ENCODE data around the gene HEYL. TPM values are rescaled to one million over a fixed set of nuclear protein-coding genes. Genes with fewer than 3 reads are reported as not detected.

Gene HEYL
- total RNA-seq, 4 donors from 2014 or later, result 0.78 to 3.3 (median 2.4) TPM

DNA sequence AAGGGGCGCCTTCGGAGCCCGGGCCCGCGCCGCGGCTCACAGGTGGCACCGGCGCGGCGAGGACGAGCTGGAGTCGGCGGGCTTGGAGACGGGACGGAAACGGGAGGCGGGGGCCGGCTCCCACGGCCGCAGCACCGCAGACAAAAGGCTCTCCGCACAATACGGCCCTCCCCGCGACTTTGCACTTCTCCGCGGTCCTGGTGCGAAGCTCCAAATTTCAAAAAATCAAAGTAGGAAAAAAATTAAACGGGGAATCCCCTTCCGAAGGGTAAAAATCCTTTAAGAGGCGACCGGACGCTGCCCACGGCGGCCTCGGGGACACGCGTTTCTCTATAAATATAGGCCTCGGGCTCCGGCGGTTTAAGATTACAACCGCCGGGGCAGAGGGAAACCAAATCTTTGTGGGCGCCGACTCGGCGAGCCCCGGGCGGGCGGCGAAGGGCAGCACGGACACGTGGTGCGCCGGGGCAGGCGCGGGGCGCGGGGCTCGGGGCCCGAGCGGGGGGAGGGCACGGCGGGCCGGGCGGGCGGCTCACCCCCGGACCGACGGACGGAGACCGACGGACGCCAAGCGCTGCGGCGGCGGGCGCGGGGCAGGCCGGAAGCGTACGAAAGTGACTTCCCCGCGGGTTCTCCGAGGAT is 63.3 kb downstream of the HEYL start:
- peaks cover 33% of the 10 kb centered on the region in 2 donors for H3K4me1 ChIP-seq
- peak overlapping the region; percentile 70 to 96 (median 78) for H3K4me3 ChIP-seq
- peak overlapping the region; percentile 93 to 99 (median 96) for H3K27ac ChIP-seq
- peak; percentile 53 to 60 for ATAC-seq
- TF ChIP-seq, protein P1, sequence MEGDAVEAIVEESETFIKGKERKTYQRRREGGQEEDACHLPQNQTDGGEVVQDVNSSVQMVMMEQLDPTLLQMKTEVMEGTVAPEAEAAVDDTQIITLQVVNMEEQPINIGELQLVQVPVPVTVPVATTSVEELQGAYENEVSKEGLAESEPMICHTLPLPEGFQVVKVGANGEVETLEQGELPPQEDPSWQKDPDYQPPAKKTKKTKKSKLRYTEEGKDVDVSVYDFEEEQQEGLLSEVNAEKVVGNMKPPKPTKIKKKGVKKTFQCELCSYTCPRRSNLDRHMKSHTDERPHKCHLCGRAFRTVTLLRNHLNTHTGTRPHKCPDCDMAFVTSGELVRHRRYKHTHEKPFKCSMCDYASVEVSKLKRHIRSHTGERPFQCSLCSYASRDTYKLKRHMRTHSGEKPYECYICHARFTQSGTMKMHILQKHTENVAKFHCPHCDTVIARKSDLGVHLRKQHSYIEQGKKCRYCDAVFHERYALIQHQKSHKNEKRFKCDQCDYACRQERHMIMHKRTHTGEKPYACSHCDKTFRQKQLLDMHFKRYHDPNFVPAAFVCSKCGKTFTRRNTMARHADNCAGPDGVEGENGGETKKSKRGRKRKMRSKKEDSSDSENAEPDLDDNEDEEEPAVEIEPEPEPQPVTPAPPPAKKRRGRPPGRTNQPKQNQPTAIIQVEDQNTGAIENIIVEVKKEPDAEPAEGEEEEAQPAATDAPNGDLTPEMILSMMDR (IDR thresholded peaks at IDR 0.05 in 4 of 5, conservative IDR thresholded peaks at IDR 0.05 in 1 of 5), result no peak
- no peak for TF ChIP-seq POLR2A (IDR thresholded peaks at IDR 0.05)
- peaks cover 0 to 13% of the 10 kb centered on the region in 2 donors for H3K36me3 ChIP-seq
- intact Hi-C loops (cut with DNase I; ENCODE audit: low total_unique reads), result loop anchor here (1.0 to 2.0 kb wide), 2 partner anchors 77 to 465 kb away; partner anchors contain the start of gene CAP1
- DNase-seq, result peak; percentile 42 to 82
- no peaks in the 10 kb centered on the region for H3K27me3 ChIP-seq
- in situ Hi-C loops (cut with MboI; ENCODE audit: low sequenced_read_pairs in 4 of 4), result no loop called here
- no peaks in the 10 kb centered on the region for H3K9me3 ChIP-seq

DNA sequence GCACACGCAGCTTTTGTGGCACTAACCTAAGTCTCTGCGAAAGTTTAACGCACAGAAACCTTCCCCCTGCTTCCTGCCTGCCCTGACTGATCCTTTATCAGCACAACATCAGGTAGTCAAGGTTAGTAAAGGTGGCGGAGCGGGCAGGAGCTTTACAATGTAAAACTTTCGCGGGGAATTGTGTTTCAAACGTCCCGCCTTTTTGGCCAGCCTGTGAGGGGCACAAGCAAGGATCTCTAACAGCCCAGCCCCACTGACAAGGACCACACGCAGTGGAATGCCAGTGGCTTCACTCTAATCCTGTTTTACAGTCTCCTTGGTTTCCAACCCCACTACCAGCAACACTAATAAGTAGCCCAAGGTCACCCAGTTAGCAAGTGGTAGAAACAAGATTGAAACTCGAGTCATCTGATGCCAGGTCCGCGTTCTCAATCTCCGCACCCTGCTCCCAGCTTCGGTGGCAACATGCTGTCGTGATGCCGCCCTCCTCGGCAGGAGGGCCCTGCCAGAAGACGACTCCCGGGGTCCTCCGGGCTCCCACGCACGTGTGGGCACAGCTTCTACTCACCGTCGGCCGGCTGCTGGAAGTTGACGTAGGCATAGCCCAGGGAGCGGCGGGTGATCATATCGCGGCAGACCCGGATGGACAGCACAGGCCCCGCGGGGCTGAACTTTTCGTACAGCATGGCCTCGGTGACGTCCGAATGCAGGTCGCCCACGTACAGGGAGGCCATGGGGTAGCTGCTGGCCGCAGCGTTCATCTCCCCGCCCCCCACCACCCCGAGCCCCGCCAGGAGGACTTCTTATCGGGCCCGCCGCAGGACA is 64.0 kb downstream of the HEYL start:
- DNase-seq (peak; percentile 63 to 69), ATAC-seq (peak; percentile 9 to 28)
- Histone ChIP-seq H3K27me3 (no peaks in the 10 kb centered on the region), H3K9me3 (no peaks in the 10 kb centered on the region), H3K4me3 (peak overlapping the region; percentile 70 to 96 (median 78)), H3K36me3 (peaks cover 0 to 20% of the 10 kb centered on the region in 2 donors), H3K4me1 (peaks cover 33% of the 10 kb centered on the region in 2 donors), H3K27ac (peak overlapping the region; percentile 93 to 99 (median 96))
- in situ Hi-C loops (cut with MboI; ENCODE audit: low sequenced_read_pairs in 4 of 4), result no loop called here
- TF ChIP-seq POLR2A (IDR thresholded peaks at IDR 0.05), result peak in 1 of 2 donors; percentile 39
- TF ChIP-seq, protein P1 (IDR thresholded peaks at IDR 0.05 in 4 of 5, conservative IDR thresholded peaks at IDR 0.05 in 1 of 5), result no peak
- intact Hi-C loops (cut with DNase I; ENCODE audit: low total_unique reads), result loop anchor here (1.0 to 2.0 kb wide), 4 partner anchors 35 to 465 kb away; partner anchors contain the start of gene CAP1

- peak; percentile 67 to 72 for ATAC-seq
- in situ Hi-C loops (cut with MboI; ENCODE audit: low sequenced_read_pairs in 4 of 4) (no loop called here), intact Hi-C loops (cut with DNase I; ENCODE audit: low total_unique reads) (loop anchor here (2.0 kb wide), 2 partner anchors 34 to 166 kb away; no protein-coding TSS in a partner anchor)
Observed at GRCh38 chr1:39574646-39575045, 64.8 kb downstream of the HEYL start.

More at GRCh38 chr1:39574646-39575045, 64.8 kb downstream of the HEYL start:
- no peaks in the 10 kb centered on the region for H3K9me3 ChIP-seq
- H3K4me3 ChIP-seq, result peak overlapping the region; percentile 70 to 96 (median 78)
- peak; percentile 38 to 70 for TF ChIP-seq POLR2A (IDR thresholded peaks at IDR 0.05)
- TF ChIP-seq, protein P1 (IDR thresholded peaks at IDR 0.05 in 4 of 5, conservative IDR thresholded peaks at IDR 0.05 in 1 of 5), result no peak
- peak; percentile 76 to 78 for DNase-seq
- peaks cover 33% of the 10 kb centered on the region in 2 donors for H3K4me1 ChIP-seq
- peaks cover 0 to 28% of the 10 kb centered on the region in 2 donors for H3K36me3 ChIP-seq
- no peaks in the 10 kb centered on the region for H3K27me3 ChIP-seq
- H3K27ac ChIP-seq, result peak overlapping the region; percentile 93 to 99 (median 96)

Other genes starting within 250 kb of the HEYL start
- 1 to 10 TPM in 1 of 4 donors, under 1 TPM in 1, not detected in 2; 0.31 to 1.3 TPM for gene BMP8A, start 148.0 kb downstream of the HEYL start, total RNA-seq
- 100 to 1,000 TPM; 259 to 468 (median 371) TPM for gene PABPC4, start 62.9 kb downstream of the HEYL start, total RNA-seq
- 10 to 100 TPM; 10.8 to 85.5 (median 59.9) TPM for gene NT5C1A, start 32.5 kb upstream of the HEYL start, total RNA-seq
- gene HPCAL4, start 51.8 kb upstream of the HEYL start, total RNA-seq, result 1 to 10 TPM in 3 of 4 donors, under 1 TPM in 1; 0.92 to 9.0 (median 3.2) TPM
- gene PPIE, start 99.2 kb upstream of the HEYL start, total RNA-seq, result 10 to 100 TPM; 22.9 to 30.1 (median 27.2) TPM
- under 1 TPM in 1 of 4 donors, not detected in 3; 0.86 TPM for gene OXCT2, start 131.7 kb upstream of the HEYL start, total RNA-seq
- under 1 TPM in 3 of 4 donors, not detected in 1; 0.12 to 0.31 (median 0.15) TPM for gene BMP8B, start 149.2 kb upstream of the HEYL start, total RNA-seq
- gene TRIT1, start 243.9 kb upstream of the HEYL start, total RNA-seq, result 10 to 100 TPM in 2 of 4 donors, 1 to 10 TPM in 2; 6.2 to 24.6 (median 9.8) TPM